Subcutaneous abdominal adipose tissue (tissue), 5 donors: ENCODE data around the gene C11orf52.

Experiments used
- H3K27ac ChIP-seq: one replicate; pipeline ENCODE4 v1.7.0; 2013; ENCODE audit warnings: low read depth, mild to moderate bottlenecking, inconsistent platforms, low read length, moderate library complexity
- H3K27me3 ChIP-seq, 5 donors: one replicate each; pipeline ENCODE4 v1.7.0; 2013; ENCODE audit warnings: low read length in 5 of 5, inconsistent platforms in 1 of 5; ENCODE audit not compliant: control insufficient read depth in 5 of 5, insufficient read depth in 4 of 5
- H3K36me3 ChIP-seq, 5 donors: one replicate each; pipeline ENCODE4 v1.7.0; 2013; ENCODE audit warnings: low read length in 5 of 5; ENCODE audit not compliant: control insufficient read depth in 5 of 5, insufficient read depth in 5 of 5
- H3K4me1 ChIP-seq, 5 donors: one replicate each; pipeline ENCODE4 v1.7.0; 2013; ENCODE audit warnings: low read length in 5 of 5, mild to moderate bottlenecking in 3 of 5, moderate library complexity in 1 of 5; ENCODE audit not compliant: control insufficient read depth in 5 of 5, insufficient read depth in 5 of 5
- H3K4me3 ChIP-seq, 5 donors: one replicate each; pipeline ENCODE4 v1.7.0; 2013; ENCODE audit warnings: low read length in 5 of 5, low read depth in 1 of 5
- H3K9ac ChIP-seq, 5 donors: one replicate each; pipeline ENCODE4 v1.7.0; 2013; ENCODE audit warnings: low read length in 5 of 5, mild to moderate bottlenecking in 4 of 5, moderate library complexity in 3 of 5
- H3K9me3 ChIP-seq, 5 donors: one replicate each; pipeline ENCODE4 v1.7.0; 2013; ENCODE audit warnings: low read length in 5 of 5; ENCODE audit not compliant: control insufficient read depth in 5 of 5
- donor health status: healthy.
- donor health status: healthy.
- donor health status: healthy.
- donor health status: healthy.
- donor health status: healthy.

C11orf52 gene

DNA sequence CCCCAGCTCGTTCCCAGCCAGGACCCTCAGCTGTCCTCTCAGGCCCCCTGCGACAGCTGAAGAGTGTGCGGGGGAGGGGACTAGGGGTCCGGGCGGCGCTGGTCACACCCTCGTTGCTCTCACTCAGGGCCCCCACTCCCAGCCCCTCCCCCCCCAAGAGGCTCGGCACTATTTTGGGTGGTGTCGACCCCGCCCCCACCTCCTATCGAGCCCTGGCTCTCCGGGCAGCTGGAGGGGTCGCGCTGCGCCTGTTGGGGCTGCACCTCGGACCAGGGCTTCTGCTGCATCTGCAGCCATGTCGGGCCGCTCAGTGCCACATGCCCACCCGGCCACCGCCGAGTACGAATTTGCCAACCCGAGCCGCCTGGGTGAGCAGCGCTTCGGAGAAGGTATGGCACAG, 6.2 kb upstream of the C11orf52 start, which contains the start of gene HSPB2:
TSS of gene HSPB2 (plus strand) at position 200 of the 400 bp plus-strand sequence. CDS start at position 296, 96 bp downstream.
- H3K36me3 ChIP-seq = peaks cover 8 to 22% (median 15%) of the 10 kb centered on the region in 5 donors
- peak within 1 kb of the TSS; percentile 62 to 87 (median 76) for H3K4me3 ChIP-seq
- H3K9me3 ChIP-seq = no peaks in the 10 kb centered on the region
- peaks cover 11 to 65% (median 64%) of the 10 kb centered on the region in 5 donors for H3K4me1 ChIP-seq
- peaks cover 0 to 5% (median 0%) of the 10 kb centered on the region in 5 donors for H3K27me3 ChIP-seq
- H3K27ac ChIP-seq = peak within 1 kb of the TSS; percentile 96
- peak within 1 kb of the TSS; percentile 68 to 96 (median 81) for H3K9ac ChIP-seq

DNA sequence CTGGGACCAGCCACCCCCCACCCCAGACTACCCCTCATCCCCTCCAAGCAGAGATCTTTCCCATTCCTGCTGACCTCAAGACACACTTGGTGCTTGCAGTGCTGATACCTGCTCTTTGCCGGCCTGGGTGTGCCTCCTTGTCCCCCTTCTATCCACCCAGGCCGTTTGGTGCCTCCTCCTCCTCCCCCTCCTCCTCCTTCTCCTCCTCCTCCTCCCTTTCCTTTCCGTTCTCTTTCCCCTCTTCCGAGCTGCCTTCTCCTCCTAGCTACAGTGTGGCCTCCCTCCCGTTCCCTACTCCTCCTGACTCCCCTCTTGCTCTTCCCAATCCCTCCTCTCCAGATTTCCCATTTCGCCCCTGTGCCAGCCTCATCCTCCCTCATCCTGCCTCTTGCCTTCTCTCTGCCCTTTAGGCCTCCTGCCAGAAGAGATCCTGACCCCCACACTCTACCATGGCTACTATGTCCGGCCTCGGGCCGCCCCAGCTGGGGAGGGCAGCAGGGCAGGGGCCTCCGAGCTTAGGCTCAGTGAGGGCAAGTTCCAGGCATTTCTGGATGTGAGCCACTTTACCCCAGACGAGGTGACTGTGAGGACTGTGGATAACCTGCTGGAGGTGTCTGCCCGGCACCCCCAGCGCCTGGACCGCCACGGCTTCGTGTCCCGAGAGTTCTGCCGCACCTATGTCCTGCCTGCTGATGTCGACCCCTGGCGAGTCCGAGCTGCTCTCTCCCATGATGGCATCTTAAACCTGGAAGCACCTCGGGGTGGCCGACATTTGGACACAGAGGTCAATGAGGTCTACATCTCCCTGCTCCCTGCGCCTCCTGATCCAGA, 5.5 kb upstream of the C11orf52 start:
- peak overlapping the region; percentile 62 to 83 (median 73) for H3K4me3 ChIP-seq
- H3K27me3 ChIP-seq = peaks cover 0 to 5% (median 0%) of the 10 kb centered on the region in 5 donors
- H3K4me1 ChIP-seq = peaks cover 11 to 64% (median 58%) of the 10 kb centered on the region in 5 donors
- no peaks in the 10 kb centered on the region for H3K9me3 ChIP-seq
- peak overlapping the region; percentile 96 for H3K27ac ChIP-seq
- peak overlapping the region; percentile 31 to 89 (median 79) for H3K9ac ChIP-seq
- peaks cover 8 to 18% (median 14%) of the 10 kb centered on the region in 5 donors for H3K36me3 ChIP-seq

DNA sequence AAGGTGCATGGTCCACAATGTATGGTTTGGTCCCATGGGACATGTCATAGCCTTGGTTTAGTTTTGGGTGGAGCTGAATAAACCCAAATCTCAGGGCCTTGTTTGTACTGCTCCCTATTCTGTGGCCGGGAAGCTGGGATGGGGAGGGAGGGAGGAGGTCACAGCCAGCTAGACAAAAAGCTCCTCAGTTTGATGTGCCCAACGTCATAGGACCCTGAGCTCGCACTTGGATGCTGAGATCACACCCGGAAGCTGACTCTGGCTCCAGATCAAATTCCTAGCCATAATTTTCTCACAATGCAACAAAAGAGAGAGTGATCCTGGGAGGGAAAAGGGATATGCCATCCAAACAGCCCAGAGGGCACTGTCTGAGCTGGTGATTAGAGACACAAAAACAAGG, 4.7 kb upstream of the C11orf52 start:
- no peaks in the 10 kb centered on the region for H3K9me3 ChIP-seq
- H3K9ac ChIP-seq = peak overlapping the region in 4 of 5 donors; percentile 59 to 89 (median 80)
- peak overlapping the region; percentile 62 to 83 (median 73) for H3K4me3 ChIP-seq
- peaks cover 0 to 5% (median 0%) of the 10 kb centered on the region in 5 donors for H3K27me3 ChIP-seq
- peak overlapping the region; percentile 96 for H3K27ac ChIP-seq
- H3K36me3 ChIP-seq = peaks cover 4 to 12% (median 7%) of the 10 kb centered on the region in 5 donors
- H3K4me1 ChIP-seq = peaks cover 10 to 64% (median 57%) of the 10 kb centered on the region in 5 donors

DNA sequence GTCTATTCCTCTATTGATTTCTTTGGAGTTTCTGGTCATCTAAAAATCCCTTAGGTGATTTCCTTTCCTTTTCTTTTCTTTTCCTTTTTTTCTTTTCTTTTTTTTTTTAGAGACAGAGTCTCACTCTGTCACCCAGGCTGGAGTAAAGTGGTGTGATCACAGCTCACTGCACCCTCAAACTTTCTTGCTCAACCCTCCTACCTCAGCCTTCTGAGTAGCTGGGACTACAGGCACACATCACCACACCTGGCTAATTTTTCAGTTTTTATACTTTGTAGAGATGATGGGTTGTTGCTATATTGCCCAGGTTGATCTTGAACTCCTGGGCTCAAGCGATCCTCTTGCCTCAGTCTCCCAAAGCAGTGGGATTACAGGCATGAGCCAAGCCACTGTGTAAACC, 1.9 kb upstream of the C11orf52 start:
- H3K4me1 ChIP-seq = peaks cover 8 to 39% (median 34%) of the 10 kb centered on the region in 5 donors
- H3K4me3 ChIP-seq = no peak overlapping the region
- no peaks in the 10 kb centered on the region for H3K9me3 ChIP-seq
- no peak overlapping the region for H3K27ac ChIP-seq
- H3K36me3 ChIP-seq = no peaks in the 10 kb centered on the region
- no peak overlapping the region for H3K9ac ChIP-seq
- H3K27me3 ChIP-seq = peaks cover 0 to 5% (median 0%) of the 10 kb centered on the region in 5 donors

DNA sequence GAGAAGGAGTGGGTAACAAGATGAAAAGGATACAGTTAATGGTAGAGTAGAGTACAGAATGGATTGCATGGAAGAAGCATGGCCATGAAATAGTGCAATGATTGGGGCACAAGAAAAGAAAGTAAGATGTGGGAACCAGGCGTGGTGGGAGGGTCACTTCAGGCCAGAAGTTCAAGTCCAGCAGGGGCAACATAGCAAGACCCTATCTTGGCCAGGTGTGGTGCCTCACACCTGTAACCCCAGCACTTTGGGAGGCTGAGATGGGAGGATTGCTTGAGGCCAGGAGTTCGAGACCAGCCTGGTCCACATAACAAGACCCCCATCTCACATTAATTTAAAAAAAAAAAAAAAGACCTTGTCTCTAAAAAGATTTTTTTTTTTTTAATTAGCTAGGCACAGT, 1.4 kb upstream of the C11orf52 start:
- H3K9me3 ChIP-seq = no peaks in the 10 kb centered on the region
- no peak overlapping the region for H3K27ac ChIP-seq
- H3K9ac ChIP-seq = no peak overlapping the region
- H3K27me3 ChIP-seq = peaks cover 0 to 5% (median 0%) of the 10 kb centered on the region in 5 donors
- no peak overlapping the region for H3K4me3 ChIP-seq
- H3K36me3 ChIP-seq = no peaks in the 10 kb centered on the region
- H3K4me1 ChIP-seq = peaks cover 6 to 36% (median 34%) of the 10 kb centered on the region in 5 donors

DNA sequence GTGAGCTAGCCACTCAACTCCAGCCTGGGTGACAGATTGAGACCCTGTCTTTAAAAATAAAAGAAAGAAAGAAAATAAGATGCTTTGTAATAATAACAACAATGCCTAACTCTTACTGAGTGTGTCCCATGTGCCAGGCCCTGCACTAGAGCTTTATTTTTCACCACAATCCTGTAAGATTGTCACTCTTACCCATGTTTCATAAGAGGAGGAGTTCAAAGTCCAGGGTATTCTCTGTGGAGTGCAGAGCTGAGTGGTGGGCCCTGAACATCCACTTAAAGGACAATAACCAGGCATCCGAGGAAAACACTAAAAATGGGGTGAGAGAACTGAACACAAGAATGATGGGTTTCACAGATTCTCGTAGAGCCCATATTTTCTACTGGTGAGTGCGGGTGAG, 925 bp upstream of the C11orf52 start:
- H3K9me3 ChIP-seq = no peaks in the 10 kb centered on the region
- H3K36me3 ChIP-seq = no peaks in the 10 kb centered on the region
- no peak overlapping the region for H3K4me3 ChIP-seq
- peak overlapping the region; percentile 55 for H3K27ac ChIP-seq
- H3K4me1 ChIP-seq = peaks cover 6 to 40% (median 37%) of the 10 kb centered on the region in 5 donors
- no peak overlapping the region for H3K9ac ChIP-seq
- H3K27me3 ChIP-seq = peaks cover 0 to 5% (median 0%) of the 10 kb centered on the region in 5 donors

DNA sequence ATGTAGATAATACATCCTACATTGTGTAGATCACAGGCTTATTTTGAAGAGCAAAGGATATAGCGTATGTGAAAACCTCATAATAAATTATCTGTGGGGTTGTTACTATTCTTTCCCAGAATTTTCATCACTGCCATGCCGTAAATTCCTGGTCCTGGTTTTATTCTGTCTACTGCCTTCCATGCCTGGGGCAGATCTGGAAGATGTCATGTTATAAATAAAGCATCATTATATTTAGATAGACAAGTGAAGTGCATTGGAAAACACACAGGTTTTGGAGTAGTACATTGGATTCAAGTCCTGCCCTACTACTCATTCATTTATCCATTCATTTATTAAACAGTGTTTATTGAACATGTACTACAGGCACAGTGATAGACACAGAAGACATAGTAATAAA, 2.2 kb downstream of the C11orf52 start:
- Histone ChIP-seq H3K4me3 (no peak overlapping the region), H3K27me3 (no peaks in the 10 kb centered on the region), H3K4me1 (peaks cover 3 to 45% (median 37%) of the 10 kb centered on the region in 5 donors), H3K9me3 (no peaks in the 10 kb centered on the region), H3K27ac (peak overlapping the region; percentile 94), H3K36me3 (no peaks in the 10 kb centered on the region), H3K9ac (no peak overlapping the region)

DNA sequence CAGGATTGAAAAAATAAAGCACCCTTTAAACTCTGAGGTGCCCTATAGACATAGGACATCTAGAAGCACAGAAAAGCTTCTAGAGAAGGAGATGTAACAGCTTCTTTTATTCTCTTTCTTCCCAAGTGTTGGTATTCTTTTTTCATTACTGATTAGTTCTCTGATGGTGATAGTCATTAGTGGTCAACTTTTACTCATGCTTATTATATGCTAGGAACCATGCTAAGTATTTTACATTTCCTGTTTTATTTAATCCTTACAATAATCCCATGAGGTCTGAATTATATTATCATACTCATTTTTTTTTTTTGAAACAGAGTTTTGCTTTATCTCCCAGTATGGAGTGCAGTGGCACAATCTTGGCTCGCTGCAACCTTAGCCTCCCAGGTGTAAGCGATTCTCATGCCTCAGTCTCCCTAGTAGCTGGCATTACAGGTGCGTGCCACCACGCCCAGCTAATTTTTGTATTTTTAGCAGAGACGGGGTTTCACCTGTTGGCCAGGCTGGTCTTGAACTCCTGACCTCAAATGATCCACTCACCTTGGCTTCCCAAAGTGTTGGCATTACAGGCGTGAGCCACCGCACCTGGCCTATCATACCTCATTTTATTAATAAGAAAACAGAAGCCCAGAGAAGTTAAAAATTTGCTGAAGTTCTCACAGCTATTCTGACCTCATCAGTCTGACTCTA, 3.0 kb downstream of the C11orf52 start:
- Histone ChIP-seq H3K27ac (peak overlapping the region; percentile 94), H3K36me3 (no peaks in the 10 kb centered on the region), H3K4me3 (no peak overlapping the region), H3K27me3 (no peaks in the 10 kb centered on the region), H3K9ac (peak overlapping the region in 1 of 5 donors; percentile 4), H3K4me1 (peaks cover 7 to 53% (median 43%) of the 10 kb centered on the region in 5 donors), H3K9me3 (no peaks in the 10 kb centered on the region)

DNA sequence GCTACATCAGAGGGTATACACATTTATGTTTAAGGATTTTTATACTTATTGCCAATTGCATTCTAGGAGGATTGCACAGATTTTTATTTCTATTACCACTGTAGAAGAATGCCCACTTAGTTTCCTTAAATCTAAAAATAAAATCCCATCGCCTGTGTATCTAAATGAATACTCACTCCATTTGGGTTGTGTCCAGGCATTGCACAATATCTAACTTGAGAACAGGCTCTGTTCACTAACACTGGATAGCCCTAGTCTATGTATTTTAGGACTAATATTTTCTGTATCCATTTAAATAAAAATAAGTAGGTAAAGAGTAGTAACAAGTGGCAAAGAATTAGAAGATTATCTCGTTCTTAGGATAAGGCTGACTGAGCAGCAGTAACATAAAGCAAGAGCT, 4.1 kb downstream of the C11orf52 start:
- Histone ChIP-seq H3K36me3 (no peaks in the 10 kb centered on the region), H3K4me3 (peak overlapping the region in 2 of 5 donors; percentile 39 to 43), H3K9ac (peak overlapping the region in 2 of 5 donors; percentile 64 to 86), H3K27me3 (no peaks in the 10 kb centered on the region), H3K9me3 (no peaks in the 10 kb centered on the region), H3K4me1 (peaks cover 8 to 57% (median 47%) of the 10 kb centered on the region in 5 donors), H3K27ac (peak overlapping the region; percentile 94)
